GM20000 (cell line): ENCODE data around the gene GSTA2.

Experiments
- DNase-seq: peaks from one replicate; pipeline ENCODE4 v3.0.0; 2012; ENCODE audit warnings: low spot score
- CTCF ChIP-seq: IDR thresholded peaks from 2 replicates; pipeline ENCODE4 v1.5.1; 2012; ENCODE audit warnings: mild to moderate bottlenecking, control low read depth; ENCODE audit errors: extremely low read depth, missing control alignments

The GSTA2 gene

GRCh38 chr6:52731719-52732118 lies 31.6 kb downstream of the GSTA2 start:
- no peak for DNase-seq
- no peak for TF ChIP-seq CTCF

- no peak for TF ChIP-seq CTCF
Measured at GRCh38 chr6:52729576-52729975, 33.7 kb downstream of the GSTA2 start.

GRCh38 chr6:52728394-52728793 lies 34.9 kb downstream of the GSTA2 start:
- TF ChIP-seq CTCF = no peak
- DNase-seq = no peak

More at GRCh38 chr6:52729576-52729975, 33.7 kb downstream of the GSTA2 start:
- DNase-seq = no peak

- TF ChIP-seq CTCF = no peak
Measured at GRCh38 chr6:52727908-52728307, 35.4 kb downstream of the GSTA2 start.

GRCh38 chr6:52726741-52727535 lies 36.3 kb downstream of the GSTA2 start:
- DNase-seq = no peak
- no peak for TF ChIP-seq CTCF

More at GRCh38 chr6:52727908-52728307, 35.4 kb downstream of the GSTA2 start:
- no peak for DNase-seq

- DNase-seq = no peak
- TF ChIP-seq CTCF = no peak
Measured at GRCh38 chr6:52726193-52726542, 37.1 kb downstream of the GSTA2 start.

- DNase-seq = no peak
Measured at GRCh38 chr6:52725535-52726192, 37.6 kb downstream of the GSTA2 start.

More at GRCh38 chr6:52725535-52726192, 37.6 kb downstream of the GSTA2 start:
- TF ChIP-seq CTCF = no peak
